ENCODE measurements around the gene DSG3.

DSG3 gene

DNA sequence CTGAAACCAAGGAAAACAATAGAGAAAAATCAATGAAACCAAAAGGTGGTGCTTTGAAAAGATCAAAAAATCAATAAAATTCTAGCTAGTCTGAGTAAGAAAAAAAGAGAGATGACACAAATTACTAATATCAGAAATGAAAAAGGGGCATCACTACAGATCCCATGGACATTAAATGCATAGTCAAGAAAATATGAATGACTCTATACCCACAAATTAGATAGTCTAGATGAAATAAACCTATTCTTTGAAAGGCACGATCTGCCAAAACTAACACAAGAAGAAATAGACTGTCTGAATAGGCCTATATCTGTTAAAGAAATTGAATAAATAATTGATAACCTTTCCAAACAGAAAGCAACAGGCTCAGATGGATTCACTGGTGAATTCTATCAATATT, 15.2 kb upstream of the DSG3 start:
- WGBS: no CpG with 5 or more reads among the region's 1 CpG
- Histone ChIP-seq H3K9ac (ENCODE audit: low read depth, low read length) (no peak overlapping the region), H3K36me3 (ENCODE audit: insufficient read depth, low read length) (no peaks in the 10 kb centered on the region), H3K27me3 (ENCODE audit: insufficient read depth, low read length) (no peaks in the 10 kb centered on the region), H3K4me1 (ENCODE audit: insufficient read depth, low read length) (no peaks in the 10 kb centered on the region), H3K9me3 (ENCODE audit: insufficient read depth, low read depth, low read length) (peaks cover 5% of the 10 kb centered on the region; the same call in 1 of the 2 replicates), H3K27ac (ENCODE audit: low read depth, low read length) (no peak overlapping the region), H3K4me3 (ENCODE audit: low read length) (no peak overlapping the region)

GRCh38 chr18:31436825-31437224, 10.7 kb upstream of the DSG3 start:
- Histone ChIP-seq H3K27me3 (ENCODE audit: insufficient read depth, low read length) (no peaks in the 10 kb centered on the region), H3K9me3 (ENCODE audit: insufficient read depth, low read depth, low read length) (peaks cover 5% of the 10 kb centered on the region; the same call in 1 of the 2 replicates), H3K4me1 (ENCODE audit: insufficient read depth, low read length) (no peaks in the 10 kb centered on the region), H3K4me3 (ENCODE audit: low read length) (no peak overlapping the region), H3K9ac (ENCODE audit: low read depth, low read length) (no peak overlapping the region), H3K36me3 (ENCODE audit: insufficient read depth, low read length) (no peaks in the 10 kb centered on the region), H3K27ac (ENCODE audit: low read depth, low read length) (no peak overlapping the region)
- WGBS: 86% methylated on average over 3 of the region's 3 CpGs

DNA sequence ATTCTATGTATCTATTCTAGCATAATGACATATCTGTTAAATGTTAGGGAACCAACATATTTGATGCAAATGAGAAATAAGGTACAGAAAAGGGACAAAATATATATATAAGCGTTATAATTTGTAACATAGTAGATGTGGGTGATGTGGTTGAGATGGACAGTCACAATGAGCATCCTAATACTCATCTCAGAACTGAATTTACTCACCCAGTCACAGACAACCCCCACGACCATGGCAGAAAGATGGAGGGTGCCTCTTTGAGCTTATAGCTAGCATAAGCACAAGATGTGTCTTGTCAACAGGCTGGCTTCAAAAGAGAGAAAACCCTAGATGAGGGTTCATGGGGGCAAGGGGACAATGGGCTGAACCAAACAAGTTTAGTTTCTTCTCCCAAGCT, 9.1 kb upstream of the DSG3 start:
- H3K4me1 ChIP-seq (ENCODE audit: insufficient read depth, low read length): no peaks in the 10 kb centered on the region
- H3K36me3 ChIP-seq (ENCODE audit: insufficient read depth, low read length): no peaks in the 10 kb centered on the region
- no peaks in the 10 kb centered on the region for H3K9me3 ChIP-seq (ENCODE audit: insufficient read depth, low read depth, low read length)
- H3K27ac ChIP-seq (ENCODE audit: low read depth, low read length): no peak overlapping the region
- no peak overlapping the region for H3K4me3 ChIP-seq (ENCODE audit: low read length)
- WGBS: 94% methylated on average over 2 of the region's 2 CpGs
- no peak overlapping the region for H3K9ac ChIP-seq (ENCODE audit: low read depth, low read length)
- no peaks in the 10 kb centered on the region for H3K27me3 ChIP-seq (ENCODE audit: insufficient read depth, low read length)

GRCh38 chr18:31439807-31440325, 7.7 kb upstream of the DSG3 start:
- no peaks in the 10 kb centered on the region for H3K4me1 ChIP-seq (ENCODE audit: insufficient read depth, low read length)
- WGBS: 95% methylated on average over 6 of the region's 6 CpGs
- no peak overlapping the region for H3K27ac ChIP-seq (ENCODE audit: low read depth, low read length)
- no peaks in the 10 kb centered on the region for H3K27me3 ChIP-seq (ENCODE audit: insufficient read depth, low read length)
- H3K9ac ChIP-seq (ENCODE audit: low read depth, low read length): no peak overlapping the region
- no peak overlapping the region for H3K4me3 ChIP-seq (ENCODE audit: low read length)
- H3K36me3 ChIP-seq (ENCODE audit: insufficient read depth, low read length): no peaks in the 10 kb centered on the region
- no peaks in the 10 kb centered on the region for H3K9me3 ChIP-seq (ENCODE audit: insufficient read depth, low read depth, low read length)

- Histone ChIP-seq H3K9ac (ENCODE audit: low read depth, low read length) (no peak overlapping the region), H3K4me3 (ENCODE audit: low read length) (no peak overlapping the region), H3K36me3 (ENCODE audit: insufficient read depth, low read length) (no peaks in the 10 kb centered on the region), H3K9me3 (ENCODE audit: insufficient read depth, low read depth, low read length) (no peaks in the 10 kb centered on the region), H3K4me1 (ENCODE audit: insufficient read depth, low read length) (no peaks in the 10 kb centered on the region), H3K27ac (ENCODE audit: low read depth, low read length) (no peak overlapping the region), H3K27me3 (ENCODE audit: insufficient read depth, low read length) (no peaks in the 10 kb centered on the region)
- 89% methylated on average over 6 of the region's 6 CpGs for WGBS
Measured at GRCh38 chr18:31440787-31441186, 6.8 kb upstream of the DSG3 start.

- WGBS: 97% methylated on average over 4 of the region's 4 CpGs
- no peak overlapping the region for H3K4me3 ChIP-seq (ENCODE audit: low read length)
- H3K9me3 ChIP-seq (ENCODE audit: insufficient read depth, low read depth, low read length): no peaks in the 10 kb centered on the region
- no peak overlapping the region for H3K9ac ChIP-seq (ENCODE audit: low read depth, low read length)
- no peaks in the 10 kb centered on the region for H3K36me3 ChIP-seq (ENCODE audit: insufficient read depth, low read length)
- H3K27me3 ChIP-seq (ENCODE audit: insufficient read depth, low read length): no peaks in the 10 kb centered on the region
- no peaks in the 10 kb centered on the region for H3K4me1 ChIP-seq (ENCODE audit: insufficient read depth, low read length)
- H3K27ac ChIP-seq (ENCODE audit: low read depth, low read length): no peak overlapping the region
Measured at GRCh38 chr18:31441493-31441892, 6.0 kb upstream of the DSG3 start.

DNA sequence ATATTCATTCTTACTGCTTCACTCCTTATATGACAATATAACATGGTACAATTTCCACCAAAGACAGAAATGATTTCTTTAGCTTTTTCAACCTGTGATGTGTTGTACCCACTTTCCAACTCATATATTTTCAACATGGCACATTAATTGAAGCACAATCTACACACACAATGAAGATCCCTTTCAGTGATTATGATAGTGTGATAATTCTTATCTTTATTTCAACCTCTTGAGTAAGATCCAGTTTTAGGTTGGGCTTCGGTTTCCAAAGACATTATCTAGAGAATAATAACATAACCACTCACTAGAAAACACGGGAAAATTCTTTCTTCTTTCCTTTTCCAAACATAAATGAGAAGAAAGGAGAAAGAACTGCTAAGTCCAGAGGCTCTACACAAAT, 3.4 kb upstream of the DSG3 start:
- WGBS: 100% methylated on average over 1 of the region's 2 CpGs
- no peaks in the 10 kb centered on the region for H3K27me3 ChIP-seq (ENCODE audit: insufficient read depth, low read length)
- H3K36me3 ChIP-seq (ENCODE audit: insufficient read depth, low read length): no peaks in the 10 kb centered on the region
- no peak overlapping the region for H3K9ac ChIP-seq (ENCODE audit: low read depth, low read length)
- H3K9me3 ChIP-seq (ENCODE audit: insufficient read depth, low read depth, low read length): no peaks in the 10 kb centered on the region
- no peak overlapping the region for H3K4me3 ChIP-seq (ENCODE audit: low read length)
- 0 out of 2 replicates have a peak, but pooled peaks cover 6% of the 10 kb centered on the region for H3K4me1 ChIP-seq (ENCODE audit: insufficient read depth, low read length)
- H3K27ac ChIP-seq (ENCODE audit: low read depth, low read length): no peak overlapping the region

DNA sequence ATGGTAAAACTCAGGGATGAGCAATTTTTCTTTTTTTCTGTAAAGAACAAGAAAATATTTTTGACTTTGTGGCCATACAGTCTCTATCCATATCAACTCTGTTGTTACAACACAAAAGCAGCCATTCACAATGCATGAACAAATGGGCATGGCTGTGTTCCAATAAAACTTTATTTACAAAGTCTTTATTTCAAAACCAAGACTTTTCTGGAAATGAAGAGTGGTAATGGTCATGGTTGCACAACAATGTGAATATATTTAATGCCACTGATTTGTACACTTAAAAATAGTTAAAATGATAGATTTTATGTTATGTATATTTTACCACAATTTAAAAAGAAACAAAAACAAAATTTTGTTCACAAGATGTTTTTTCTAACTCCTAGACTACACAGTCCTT, 1.6 kb upstream of the DSG3 start:
- Histone ChIP-seq H3K27me3 (ENCODE audit: insufficient read depth, low read length) (no peaks in the 10 kb centered on the region), H3K9ac (ENCODE audit: low read depth, low read length) (no peak overlapping the region), H3K36me3 (ENCODE audit: insufficient read depth, low read length) (no peaks in the 10 kb centered on the region), H3K9me3 (ENCODE audit: insufficient read depth, low read depth, low read length) (no peaks in the 10 kb centered on the region), H3K27ac (ENCODE audit: low read depth, low read length) (no peak overlapping the region), H3K4me1 (ENCODE audit: insufficient read depth, low read length) (0 out of 2 replicates have a peak, but pooled peaks cover 6% of the 10 kb centered on the region), H3K4me3 (ENCODE audit: low read length) (no peak overlapping the region)

- WGBS: 94% methylated on average over 2 of the region's 3 CpGs
- H3K27ac ChIP-seq (ENCODE audit: low read depth, low read length): no peak overlapping the region
- H3K4me3 ChIP-seq (ENCODE audit: low read length): no peak overlapping the region
- no peaks in the 10 kb centered on the region for H3K27me3 ChIP-seq (ENCODE audit: insufficient read depth, low read length)
- H3K4me1 ChIP-seq (ENCODE audit: insufficient read depth, low read length): 0 out of 2 replicates have a peak, but pooled peaks cover 6% of the 10 kb centered on the region
- H3K9me3 ChIP-seq (ENCODE audit: insufficient read depth, low read depth, low read length): no peaks in the 10 kb centered on the region
- H3K9ac ChIP-seq (ENCODE audit: low read depth, low read length): no peak overlapping the region
- no peaks in the 10 kb centered on the region for H3K36me3 ChIP-seq (ENCODE audit: insufficient read depth, low read length)
Measured at GRCh38 chr18:31446854-31447253, 687 bp upstream of the DSG3 start.

GRCh38 chr18:31450409-31450808, 2.9 kb downstream of the DSG3 start:
- Histone ChIP-seq H3K9me3 (ENCODE audit: insufficient read depth, low read depth, low read length) (no peaks in the 10 kb centered on the region), H3K4me1 (ENCODE audit: insufficient read depth, low read length) (0 out of 2 replicates have a peak, but pooled peaks cover 6% of the 10 kb centered on the region), H3K27me3 (ENCODE audit: insufficient read depth, low read length) (no peaks in the 10 kb centered on the region), H3K36me3 (ENCODE audit: insufficient read depth, low read length) (no peaks in the 10 kb centered on the region), H3K9ac (ENCODE audit: low read depth, low read length) (no peak overlapping the region), H3K4me3 (ENCODE audit: low read length) (no peak overlapping the region), H3K27ac (ENCODE audit: low read depth, low read length) (no peak overlapping the region)

DNA sequence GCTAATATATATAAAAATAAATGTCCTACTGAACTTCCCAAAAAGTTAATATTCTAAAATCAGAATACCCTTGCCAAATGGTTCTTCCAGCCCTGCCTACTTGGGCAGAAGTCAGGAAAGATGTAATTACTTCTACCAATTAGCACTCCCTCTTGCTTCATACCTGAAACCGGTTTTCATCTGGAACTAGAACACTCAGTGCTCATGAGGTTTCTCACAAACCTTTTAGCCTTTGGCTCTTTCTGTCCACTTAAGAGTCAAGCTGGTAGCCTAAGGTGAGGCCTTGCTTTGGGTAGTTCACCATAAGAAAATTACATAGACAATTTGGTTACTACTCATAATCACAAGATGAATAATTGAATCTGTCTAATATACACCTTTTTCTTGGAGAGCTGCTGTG, 4.1 kb downstream of the DSG3 start:
- 0 out of 2 replicates have a peak, but pooled peaks cover 6% of the 10 kb centered on the region for H3K4me1 ChIP-seq (ENCODE audit: insufficient read depth, low read length)
- no peak overlapping the region for H3K9ac ChIP-seq (ENCODE audit: low read depth, low read length)
- no peak overlapping the region for H3K27ac ChIP-seq (ENCODE audit: low read depth, low read length)
- WGBS: 88% methylated on average over 1 of the region's 1 CpG
- H3K4me3 ChIP-seq (ENCODE audit: low read length): no peak overlapping the region
- no peaks in the 10 kb centered on the region for H3K9me3 ChIP-seq (ENCODE audit: insufficient read depth, low read depth, low read length)
- no peaks in the 10 kb centered on the region for H3K36me3 ChIP-seq (ENCODE audit: insufficient read depth, low read length)
- H3K27me3 ChIP-seq (ENCODE audit: insufficient read depth, low read length): no peaks in the 10 kb centered on the region

GRCh38 chr18:31454066-31454708, 6.6 kb downstream of the DSG3 start:
- Histone ChIP-seq H3K27ac (ENCODE audit: low read depth, low read length) (no peak overlapping the region), H3K4me1 (ENCODE audit: insufficient read depth, low read length) (no peaks in the 10 kb centered on the region), H3K4me3 (ENCODE audit: low read length) (no peak overlapping the region), H3K9ac (ENCODE audit: low read depth, low read length) (no peak overlapping the region), H3K36me3 (ENCODE audit: insufficient read depth, low read length) (no peaks in the 10 kb centered on the region), H3K27me3 (ENCODE audit: insufficient read depth, low read length) (no peaks in the 10 kb centered on the region), H3K9me3 (ENCODE audit: insufficient read depth, low read depth, low read length) (no peaks in the 10 kb centered on the region)
- WGBS: 98% methylated on average over 3 of the region's 3 CpGs

Measured in HUES64 (cell line).